NB4 (cell line): ENCODE measurements around the gene PCSK6.

ENCODE experiments used
- MYC ChIP-seq: IDR thresholded peaks from 2 replicates; pipeline ENCODE4 v1.6.1; 2011; ENCODE audit warnings: low read depth, low read length
- POLR2A ChIP-seq: IDR thresholded peaks from 2 replicates; pipeline ENCODE4 v1.6.1; 2011; ENCODE audit warnings: mild to moderate bottlenecking; ENCODE audit not compliant: insufficient read length; ENCODE audit errors: extremely low read depth
- TF ChIP-seq, protein P1 (sequence below): IDR thresholded peaks from one replicate; pipeline ENCODE4 v1.5.1; 2012; ENCODE audit warnings: low read depth, low read length
- TF ChIP-seq, protein P2 (sequence below): IDR thresholded peaks from 2 replicates; pipeline ENCODE4 v1.6.1; 2011; ENCODE audit warnings: low read depth, low read length

DNA sequence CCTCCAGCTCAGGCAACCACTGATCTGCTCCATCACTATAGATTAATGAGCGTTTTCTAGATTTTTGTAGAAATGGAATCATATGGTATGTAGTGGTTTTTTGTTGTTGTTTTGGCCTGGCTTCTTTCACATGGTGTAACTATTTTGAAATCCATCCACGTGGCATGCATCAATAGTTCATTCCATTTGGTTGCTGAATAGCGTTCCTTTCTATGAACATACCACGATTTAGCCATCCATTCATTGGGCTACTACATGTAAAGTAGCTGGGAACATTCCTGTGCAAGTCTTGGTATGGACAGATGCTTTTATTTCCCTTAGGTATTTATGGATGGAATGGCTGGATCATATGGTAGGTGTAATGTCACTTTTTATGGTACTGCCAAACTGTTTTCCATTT is 227.0 kb downstream of the PCSK6 start:
- TF ChIP-seq, protein P1, sequence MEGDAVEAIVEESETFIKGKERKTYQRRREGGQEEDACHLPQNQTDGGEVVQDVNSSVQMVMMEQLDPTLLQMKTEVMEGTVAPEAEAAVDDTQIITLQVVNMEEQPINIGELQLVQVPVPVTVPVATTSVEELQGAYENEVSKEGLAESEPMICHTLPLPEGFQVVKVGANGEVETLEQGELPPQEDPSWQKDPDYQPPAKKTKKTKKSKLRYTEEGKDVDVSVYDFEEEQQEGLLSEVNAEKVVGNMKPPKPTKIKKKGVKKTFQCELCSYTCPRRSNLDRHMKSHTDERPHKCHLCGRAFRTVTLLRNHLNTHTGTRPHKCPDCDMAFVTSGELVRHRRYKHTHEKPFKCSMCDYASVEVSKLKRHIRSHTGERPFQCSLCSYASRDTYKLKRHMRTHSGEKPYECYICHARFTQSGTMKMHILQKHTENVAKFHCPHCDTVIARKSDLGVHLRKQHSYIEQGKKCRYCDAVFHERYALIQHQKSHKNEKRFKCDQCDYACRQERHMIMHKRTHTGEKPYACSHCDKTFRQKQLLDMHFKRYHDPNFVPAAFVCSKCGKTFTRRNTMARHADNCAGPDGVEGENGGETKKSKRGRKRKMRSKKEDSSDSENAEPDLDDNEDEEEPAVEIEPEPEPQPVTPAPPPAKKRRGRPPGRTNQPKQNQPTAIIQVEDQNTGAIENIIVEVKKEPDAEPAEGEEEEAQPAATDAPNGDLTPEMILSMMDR: no peak
- TF ChIP-seq MYC (no peak), POLR2A (no peak)
- TF ChIP-seq, protein P2, sequence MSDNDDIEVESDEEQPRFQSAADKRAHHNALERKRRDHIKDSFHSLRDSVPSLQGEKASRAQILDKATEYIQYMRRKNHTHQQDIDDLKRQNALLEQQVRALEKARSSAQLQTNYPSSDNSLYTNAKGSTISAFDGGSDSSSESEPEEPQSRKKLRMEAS: no peak
